ENCODE measurements around the gene PPIP5K1.

DNA sequence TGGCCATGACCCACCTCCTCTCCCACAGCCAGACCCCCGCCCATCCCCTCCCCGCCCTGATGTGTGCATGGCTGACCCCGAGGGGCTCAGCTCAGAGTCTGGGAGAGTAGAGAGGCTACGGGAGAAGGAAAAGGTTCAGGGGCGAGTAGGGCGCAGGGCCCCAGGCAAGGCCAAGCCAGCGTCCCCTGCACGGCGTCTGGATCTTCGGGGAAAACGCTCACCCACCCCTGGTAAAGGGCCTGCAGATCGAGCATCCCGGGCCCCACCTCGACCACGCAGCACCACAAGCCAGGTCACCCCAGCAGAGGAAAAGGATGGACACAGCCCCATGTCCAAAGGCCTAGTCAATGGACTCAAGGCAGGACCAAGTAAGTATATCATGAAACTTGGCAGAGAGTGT is 60.9 kb downstream of the PPIP5K1 start:
- TF ChIP-seq CTCF (IDR thresholded peaks at IDR 0.05), result no peak
- no peak for TF ChIP-seq POLR2A (IDR thresholded peaks at IDR 0.05)

All from testis (tissue), 2 donors.